CD14-positive monocyte (primary cell): ENCODE results near the gene MRPS34. TPM values are rescaled to one million over a fixed set of nuclear protein-coding genes. Genes with fewer than 3 reads are reported as not detected.

Source experiments
- DNase-seq, 3 donors: peaks; one replicate each; pipeline ENCODE4 v3.0.0-alpha.2; 2011 to 2022
- H2AFZ ChIP-seq: 2 replicates; pipeline ENCODE4 v1.6.0; 2012; ENCODE audit warnings: mild to moderate bottlenecking, low read depth, low read length, inconsistent platforms; ENCODE audit not compliant: insufficient read depth, poor library complexity, severe bottlenecking
- H3K27ac ChIP-seq, 2 donors: 1 replicate in 1 of 2; 2 replicates in 1 of 2; pipeline ENCODE4 v1.5.1; 2012 to 2013; ENCODE audit warnings: low read length in 2 of 2, control low read depth in 1 of 2, inconsistent platforms in 1 of 2, low read depth in 1 of 2, mild to moderate bottlenecking in 1 of 2
- H3K27me3 ChIP-seq, 2 donors: one replicate each; pipeline versions ENCODE4 v1.6.0 to v1.6.1; 2011 to 2013; ENCODE audit warnings: low read length in 2 of 2; ENCODE audit not compliant: control insufficient read depth in 2 of 2, insufficient read depth in 2 of 2
- H3K36me3 ChIP-seq, 2 donors: replicated peaks in 1 of 2; 1 replicate in 1 of 2; 2 replicates in 1 of 2; pipeline versions ENCODE4 v1.5.1 to v1.6.1; 2012 to 2013; ENCODE audit warnings: low read length in 2 of 2, control low read depth in 1 of 2, inconsistent platforms in 1 of 2, mild to moderate bottlenecking in 1 of 2; ENCODE audit not compliant: insufficient read depth in 2 of 2, control insufficient read depth in 1 of 2
- H3K4me1 ChIP-seq, 2 donors: 1 replicate in 1 of 2; 2 replicates in 1 of 2; pipeline versions ENCODE4 v1.5.1 to v1.6.1; 2012 to 2013; ENCODE audit warnings: low read length in 2 of 2, control low read depth in 1 of 2, inconsistent platforms in 1 of 2, mild to moderate bottlenecking in 1 of 2, moderate library complexity in 1 of 2; ENCODE audit not compliant: insufficient read depth in 2 of 2, control insufficient read depth in 1 of 2
- H3K4me2 ChIP-seq: replicated peaks from 2 replicates; pipeline ENCODE3; 2012; ENCODE audit warnings: low read length, moderate library complexity, mild to moderate bottlenecking; ENCODE audit not compliant: poor library complexity, severe bottlenecking; ENCODE audit errors: extremely low read depth
- H3K4me3 ChIP-seq, 3 experiments: fragments of 200-600 bp in 1 of 3; sonication (generic) in 1 of 3; replicated peaks in 1 of 3; 1 replicate in 2 of 3; 2 replicates in 1 of 3; pipeline ENCODE4 v1.5.1; 2011 to 2013; ENCODE audit warnings: low read length in 3 of 3, mild to moderate bottlenecking in 3 of 3, control low read depth in 2 of 3, low read depth in 2 of 3, inconsistent platforms in 1 of 3, moderate library complexity in 1 of 3
- H3K79me2 ChIP-seq: 2 replicates; pipeline ENCODE4 v1.6.0; 2012; ENCODE audit warnings: mild to moderate bottlenecking, control low read depth, inconsistent platforms, low read length, moderate library complexity; ENCODE audit not compliant: insufficient read depth
- H3K9ac ChIP-seq: 2 replicates; pipeline ENCODE4 v1.6.0; 2017; ENCODE audit warnings: low read length, mild to moderate bottlenecking; ENCODE audit not compliant: insufficient read depth, poor library complexity, severe bottlenecking
- H3K9me3 ChIP-seq, 2 donors: replicated peaks in 1 of 2; 1 replicate in 1 of 2; 2 replicates in 1 of 2; pipeline versions ENCODE4 v1.5.1 to v1.6.1; 2012 to 2013; ENCODE audit warnings: low read length in 2 of 2, control low read depth in 1 of 2; ENCODE audit not compliant: control insufficient read depth in 1 of 2, insufficient read depth in 1 of 2
- H4K20me1 ChIP-seq: 2 replicates; pipeline ENCODE4 v1.6.0; 2012; ENCODE audit warnings: mild to moderate bottlenecking, low read length, control low read depth, moderate library complexity; ENCODE audit not compliant: insufficient read depth
- H3K27ac Mint-ChIP-seq, 7 donors: one replicate each; pipeline ENCODE4 v1.8.0; 2020; ENCODE audit warnings: mild to moderate bottlenecking in 7 of 7, mixed read lengths in 7 of 7, moderate library complexity in 6 of 7, inconsistent platforms in 2 of 7
- H3K27me3 Mint-ChIP-seq, 3 donors: one replicate each; pipeline ENCODE4 v1.8.0; 2021 to 2022; ENCODE audit warnings: low read depth in 3 of 3, mild to moderate bottlenecking in 3 of 3, mixed read lengths in 3 of 3, moderate library complexity in 3 of 3, inconsistent platforms in 1 of 3
- H3K36me3 Mint-ChIP-seq, 2 donors: one replicate each; pipeline ENCODE4 v1.8.0; 2020; ENCODE audit warnings: mixed read lengths in 2 of 2, inconsistent platforms in 1 of 2, mild to moderate bottlenecking in 1 of 2
- H3K4me1 Mint-ChIP-seq: one replicate; pipeline ENCODE4 v1.8.0; 2020; ENCODE audit warnings: mild to moderate bottlenecking, mixed read lengths
- H3K4me3 Mint-ChIP-seq, 2 donors: one replicate each; pipeline ENCODE4 v1.8.0; 2020; ENCODE audit warnings: mild to moderate bottlenecking in 2 of 2, mixed read lengths in 2 of 2, moderate library complexity in 1 of 2
- H3K9me3 Mint-ChIP-seq, 7 donors: one replicate each; pipeline ENCODE4 v1.8.0; 2020 to 2022; ENCODE audit warnings: mixed read lengths in 7 of 7, mild to moderate bottlenecking in 6 of 7, moderate library complexity in 6 of 7, inconsistent platforms in 2 of 7
- WGBS: methylation state at CpG from one replicate; pipeline ENCODE4 v1.1.5; 2013; ENCODE audit warnings: missing lambda C conversion rate; ENCODE audit not compliant: insufficient coverage; 5-methylcytosine and 5-hydroxymethylcytosine counted together
- intact Hi-C, 2 donors: fragments of 100-400 bp; cut with micrococcal nuclease; formaldehyde crosslinking; loops; one replicate each; pipeline versions ENCODE4 v1.15.0 to v1.15.1; 2023
- polyA plus RNA-seq, 3 donors: library from polyadenylated mRNA; depleted of rRNA in 1 of 3; unstranded in 2 of 3; stranded (reverse) in 1 of 3; fragments of 300-500 nt in 2 of 3; fragments of >200 nt in 1 of 3; fragmentation: Illumina TruSeq in 2 of 3; gene quantifications; 1 replicate in 2 of 3; 2 replicates in 1 of 3; pipeline ENCODE4 v1.2.3, GENCODE V29; 2012 to 2021
- TF ChIP-seq, protein P1 (sequence below): fragments of 200-600 bp; IDR thresholded peaks from one replicate; pipeline ENCODE4 v1.8.0; 2022; ENCODE audit warnings: antibody characterized with exemption, mild to moderate bottlenecking

The MRPS34 gene
- polyA plus RNA-seq, 3 donors: 34.5 to 137 (median 109) TPM

GRCh38 chr16:1769402-1770300, 3.3 kb downstream of the MRPS34 start:
- Histone ChIP-seq H3K79me2 (peaks cover 33% of the 10 kb centered on the region), H2AFZ (no peak overlapping the region), H3K36me3 (peaks cover 45 to 46% of the 10 kb centered on the region in 2 donors), H3K4me1 (peaks cover 27 to 39% of the 10 kb centered on the region in 2 donors), H3K4me2 (peak overlapping the region; percentile 100), H3K27me3 (no peaks in the 10 kb centered on the region), H3K9me3 (no peaks in the 10 kb centered on the region), H3K27ac (no peak overlapping the region), H3K4me3 (peak overlapping the region in 1 of 3 experiments; percentile 99), H3K9ac (no peak overlapping the region), H4K20me1 (peaks cover 58% of the 10 kb centered on the region)
- Mint-ChIP-seq H3K27ac (peak overlapping the region in 2 of 7 donors; percentile 9 to 41), H3K36me3 (peaks cover 29 to 45% of the 10 kb centered on the region in 2 donors), H3K4me1 (peaks cover 24% of the 10 kb centered on the region), H3K4me3 (peak overlapping the region in 1 of 2 donors; percentile 41), H3K27me3 (peaks cover 0 to 1% (median 0%) of the 10 kb centered on the region in 3 donors), H3K9me3 (peaks cover 0 to 2% (median 0%) of the 10 kb centered on the region in 7 donors)
- intact Hi-C loops: loop anchor here (5.0 to 10.0 kb wide), 4 partner anchors 65 to 347 kb away; partner anchors contain the start of genes CLCN7 (in 1 of the 2), MAPK8IP3 (in 1 of the 2) and UQCC4 (in 1 of the 2)
- TF ChIP-seq, protein P1, sequence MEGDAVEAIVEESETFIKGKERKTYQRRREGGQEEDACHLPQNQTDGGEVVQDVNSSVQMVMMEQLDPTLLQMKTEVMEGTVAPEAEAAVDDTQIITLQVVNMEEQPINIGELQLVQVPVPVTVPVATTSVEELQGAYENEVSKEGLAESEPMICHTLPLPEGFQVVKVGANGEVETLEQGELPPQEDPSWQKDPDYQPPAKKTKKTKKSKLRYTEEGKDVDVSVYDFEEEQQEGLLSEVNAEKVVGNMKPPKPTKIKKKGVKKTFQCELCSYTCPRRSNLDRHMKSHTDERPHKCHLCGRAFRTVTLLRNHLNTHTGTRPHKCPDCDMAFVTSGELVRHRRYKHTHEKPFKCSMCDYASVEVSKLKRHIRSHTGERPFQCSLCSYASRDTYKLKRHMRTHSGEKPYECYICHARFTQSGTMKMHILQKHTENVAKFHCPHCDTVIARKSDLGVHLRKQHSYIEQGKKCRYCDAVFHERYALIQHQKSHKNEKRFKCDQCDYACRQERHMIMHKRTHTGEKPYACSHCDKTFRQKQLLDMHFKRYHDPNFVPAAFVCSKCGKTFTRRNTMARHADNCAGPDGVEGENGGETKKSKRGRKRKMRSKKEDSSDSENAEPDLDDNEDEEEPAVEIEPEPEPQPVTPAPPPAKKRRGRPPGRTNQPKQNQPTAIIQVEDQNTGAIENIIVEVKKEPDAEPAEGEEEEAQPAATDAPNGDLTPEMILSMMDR: no peak
- 92% methylated on average over 17 of the region's 27 CpGs for WGBS
- DNase-seq: no peak

DNA sequence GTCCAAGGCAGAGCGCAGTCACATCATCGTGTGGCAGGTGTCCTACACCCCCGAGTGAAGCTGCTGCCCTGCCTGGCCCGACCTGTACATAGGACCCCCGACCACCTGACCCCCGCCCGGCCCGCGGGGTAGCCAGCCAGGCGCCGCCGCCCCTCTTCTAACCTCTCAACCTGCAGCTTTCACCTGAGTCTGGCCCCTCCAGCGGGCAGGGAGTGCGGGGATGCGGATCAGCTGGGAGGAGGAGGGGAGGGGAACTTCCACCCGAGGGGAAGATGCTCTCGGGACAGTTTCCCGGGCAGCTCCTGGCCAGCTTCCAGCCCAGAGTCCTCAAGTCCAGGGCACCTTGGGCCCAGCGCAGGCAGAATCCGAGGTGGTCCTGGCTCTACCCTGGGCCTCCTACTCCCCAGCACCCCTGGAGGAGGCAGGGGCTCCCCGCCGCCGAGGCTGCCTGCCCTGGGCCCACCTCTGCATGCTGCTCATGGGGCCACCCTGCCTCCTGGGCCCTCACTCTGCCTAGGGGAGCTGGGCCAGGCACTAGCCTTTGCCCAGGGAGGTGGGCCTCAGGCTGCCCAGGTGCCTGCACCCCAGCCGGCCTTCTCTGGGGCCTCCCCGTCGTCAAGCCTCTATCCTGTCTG, 4.0 kb downstream of the MRPS34 start:
- H3K9me3 Mint-ChIP-seq: peaks cover 0 to 2% (median 0%) of the 10 kb centered on the region in 7 donors
- Histone ChIP-seq H3K4me1 (peaks cover 20 to 32% of the 10 kb centered on the region in 2 donors), H3K27me3 (no peaks in the 10 kb centered on the region), H3K9ac (no peak overlapping the region), H3K27ac (no peak overlapping the region), H3K4me3 (no peak overlapping the region), H3K9me3 (no peaks in the 10 kb centered on the region), H3K79me2 (peaks cover 26% of the 10 kb centered on the region), H4K20me1 (peaks cover 50% of the 10 kb centered on the region), H3K4me2 (no peak overlapping the region), H3K36me3 (peaks cover 53% of the 10 kb centered on the region in 2 donors), H2AFZ (no peak overlapping the region)
- TF ChIP-seq, protein P1: no peak
- DNase-seq: no peak
- peaks cover 29 to 50% of the 10 kb centered on the region in 2 donors for H3K36me3 Mint-ChIP-seq
- peaks cover 0 to 1% (median 0%) of the 10 kb centered on the region in 3 donors for H3K27me3 Mint-ChIP-seq
- H3K27ac Mint-ChIP-seq: no peak overlapping the region
- peaks cover 19% of the 10 kb centered on the region for H3K4me1 Mint-ChIP-seq
- no peak overlapping the region for H3K4me3 Mint-ChIP-seq
- intact Hi-C loops: no loop called here
- WGBS: 87% methylated on average over 11 of the region's 26 CpGs
